Fibroblast of skin of left biceps (primary cell): Measurements from ENCODE around the gene DENND2D.

Experiments used
- DNase-seq, 2 experiments: peaks; one replicate each; pipeline ENCODE4 v3.0.0-alpha.2; 2013; ENCODE audit warnings: low read depth in 2 of 2

DENND2D gene

GRCh38 chr1:111202707-111203623, 2.5 kb upstream of the DENND2D start:
- DNase-seq = no peak

GRCh38 chr1:111202366-111202706, 1.9 kb upstream of the DENND2D start:
- no peak for DNase-seq

DNA sequence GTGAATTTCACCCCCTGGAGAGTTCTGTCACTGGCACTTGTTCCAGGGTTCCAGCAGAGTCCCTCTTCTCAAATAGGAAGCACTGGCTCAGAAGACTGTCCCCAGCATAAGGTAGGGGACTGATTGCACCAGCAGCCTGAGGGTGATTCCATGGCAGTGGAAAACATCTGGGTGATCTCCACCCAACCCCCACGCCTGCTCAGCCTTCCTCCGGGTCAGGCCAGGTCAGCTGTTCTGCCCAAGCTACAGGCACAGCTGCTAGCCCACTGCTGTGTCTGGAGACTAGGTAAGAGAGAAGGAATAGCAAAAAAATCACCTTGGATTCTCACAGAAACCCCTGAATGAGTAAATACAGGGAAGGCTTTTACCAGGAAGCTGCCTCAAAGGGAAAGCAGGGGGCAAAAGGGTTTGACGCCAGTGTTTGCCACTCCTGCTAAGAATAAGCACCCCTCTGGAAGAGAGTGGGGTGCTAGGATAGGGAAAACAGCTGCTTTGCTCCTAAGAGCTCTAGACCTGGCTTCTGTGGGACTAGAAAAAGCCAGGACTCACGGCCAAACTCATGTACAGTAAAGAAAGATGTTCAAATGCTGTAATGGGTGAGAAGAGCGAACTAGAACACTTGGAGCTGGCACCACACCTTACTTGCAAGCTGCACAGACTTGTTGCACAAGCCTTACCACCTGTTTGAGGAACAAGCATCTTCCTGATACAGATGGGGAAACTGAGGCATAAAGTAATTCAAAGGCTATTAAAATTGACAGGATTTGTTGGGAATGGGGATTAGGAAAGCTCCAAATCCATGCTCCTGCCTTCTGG, 1.0 kb upstream of the DENND2D start:
- DNase-seq = no peak

DNA sequence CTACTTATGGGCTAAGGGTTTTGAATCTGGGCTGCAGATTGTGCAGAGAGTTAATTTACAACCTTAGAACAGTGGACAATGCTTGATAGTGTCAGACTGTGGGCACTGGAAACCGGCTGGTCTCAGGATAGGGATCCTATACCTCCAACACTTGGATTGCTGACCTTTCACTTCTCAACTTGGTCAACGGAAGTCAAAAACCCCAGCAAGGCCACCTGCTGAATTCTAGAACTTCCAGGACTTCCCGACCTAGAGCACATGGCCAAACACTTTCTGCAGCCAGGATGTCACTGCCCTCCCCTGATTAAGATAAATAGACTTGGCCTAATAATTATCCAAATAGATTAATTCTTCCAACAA, 336 bp upstream of the DENND2D start:
- DNase-seq = no peak

DNA sequence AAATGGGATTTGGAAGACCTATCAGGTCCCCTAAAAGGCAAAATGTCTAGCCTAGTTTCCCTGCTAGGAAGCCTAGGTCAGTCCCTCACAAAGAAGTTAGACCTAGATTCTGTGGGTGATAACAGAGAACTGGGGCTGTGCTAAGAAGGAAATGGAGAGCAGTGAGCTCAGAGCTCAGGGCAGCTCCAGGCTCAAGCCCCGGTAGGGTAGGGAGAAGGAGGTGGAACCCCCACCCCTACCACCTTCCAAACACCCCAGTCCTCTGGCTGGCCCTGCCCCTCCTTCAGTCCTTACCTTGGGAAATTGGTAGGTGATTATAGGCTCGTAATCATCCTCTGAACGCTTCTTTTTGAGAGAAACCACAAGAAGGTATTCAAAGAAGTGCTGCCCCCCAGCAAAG, 1.1 kb downstream of the DENND2D start:
- DNase-seq = no peak

GRCh38 chr1:111198836-111199235, 1.6 kb downstream of the DENND2D start:
- no peak for DNase-seq

GRCh38 chr1:111197598-111198284, 2.7 kb downstream of the DENND2D start:
- DNase-seq = no peak

DNA sequence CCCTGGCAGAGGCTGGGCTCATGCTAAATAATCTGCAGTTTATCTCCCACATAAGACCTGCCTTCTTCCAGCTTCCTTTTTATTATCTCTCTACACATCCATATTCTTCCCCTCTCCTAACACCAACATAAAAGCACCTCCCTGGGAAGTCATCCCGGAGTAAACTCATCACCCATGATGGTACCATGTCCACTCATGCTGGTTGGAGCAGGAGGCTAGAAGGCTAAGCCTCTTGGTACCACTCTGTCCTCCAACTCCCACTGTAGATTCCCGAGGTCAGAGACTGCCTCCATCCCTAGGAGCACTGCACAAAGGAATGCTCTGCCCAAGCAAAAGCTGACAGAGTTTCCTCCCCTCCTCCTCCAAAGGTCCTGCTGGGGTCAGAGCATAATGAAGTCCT, 4.2 kb downstream of the DENND2D start:
- DNase-seq = no peak

DNA sequence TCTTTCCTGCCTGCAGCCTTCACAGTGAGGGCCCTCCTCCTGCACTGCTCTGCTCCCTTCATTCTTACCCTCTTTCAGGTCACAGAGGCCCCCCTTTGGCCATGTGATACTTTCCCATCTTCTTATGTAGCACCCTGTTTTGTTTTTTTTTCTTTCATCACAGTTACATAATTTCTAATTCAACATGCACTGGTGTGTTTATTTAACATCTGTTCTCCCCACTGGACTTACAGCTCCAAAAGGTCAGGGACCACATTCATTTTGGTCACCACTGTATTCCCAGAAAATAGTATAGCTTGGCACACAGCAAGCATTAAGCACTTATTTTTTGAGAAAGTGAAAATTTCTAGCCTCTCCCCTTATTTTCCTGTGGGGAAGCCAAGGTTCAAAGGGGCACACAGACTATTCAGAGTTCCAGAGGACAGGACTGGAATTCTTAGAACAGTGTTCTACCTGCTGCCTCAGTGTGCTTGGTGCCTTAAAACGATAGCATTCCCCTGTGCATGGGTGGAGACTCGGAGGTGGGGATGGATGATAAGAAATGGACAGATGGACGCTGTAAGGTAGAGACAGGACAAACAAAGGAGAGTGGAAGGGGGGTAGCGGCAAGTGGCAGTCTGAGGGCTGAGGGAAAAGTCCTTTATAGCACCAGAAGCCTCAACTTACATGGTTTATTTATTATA, 5.3 kb downstream of the DENND2D start:
- no peak for DNase-seq

GRCh38 chr1:111193712-111194480, 6.5 kb downstream of the DENND2D start:
- DNase-seq = no peak

DNA sequence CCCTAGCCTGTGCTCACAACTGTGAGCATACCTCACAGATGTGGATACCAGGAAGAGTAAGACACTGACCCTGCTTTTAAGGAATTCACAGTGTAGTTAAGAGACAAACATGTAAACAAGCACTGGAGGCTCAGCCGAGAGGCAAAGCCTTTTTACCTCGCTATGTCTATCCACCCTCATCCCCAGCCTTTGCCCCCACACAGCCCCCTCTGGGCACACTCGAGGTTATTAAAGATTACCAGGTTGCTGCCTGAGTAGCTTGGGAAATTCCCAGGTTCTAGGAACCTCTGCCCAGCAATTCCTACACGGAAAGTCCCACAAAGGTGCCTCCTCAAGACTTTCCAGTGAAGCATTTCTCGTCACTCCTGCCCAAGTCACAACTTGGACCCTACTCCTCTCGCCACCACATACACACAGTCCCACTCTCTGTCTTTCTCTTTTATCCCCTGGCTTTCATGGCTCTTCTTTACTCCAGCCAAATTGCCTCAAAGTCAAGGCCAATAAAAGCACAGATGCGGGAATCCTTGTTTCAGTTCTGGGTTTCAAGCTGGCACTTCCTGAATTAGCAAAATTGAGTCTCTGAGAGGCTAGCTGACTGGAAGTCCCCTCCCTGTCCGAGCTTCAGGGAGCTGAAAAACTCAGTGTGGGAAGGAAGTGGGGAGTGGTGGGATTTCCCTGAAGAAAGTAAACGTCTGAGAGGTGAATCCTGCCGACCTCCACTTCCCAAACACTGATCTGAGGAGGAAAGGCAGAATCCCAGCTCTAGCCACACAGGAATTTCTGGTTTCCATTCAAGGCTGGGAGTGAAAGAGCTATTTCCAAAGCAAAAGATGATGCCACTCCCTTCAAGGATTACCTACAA, 7.6 kb downstream of the DENND2D start:
- no peak for DNase-seq

GRCh38 chr1:111192074-111192473, 8.4 kb downstream of the DENND2D start:
- no peak for DNase-seq

DNA sequence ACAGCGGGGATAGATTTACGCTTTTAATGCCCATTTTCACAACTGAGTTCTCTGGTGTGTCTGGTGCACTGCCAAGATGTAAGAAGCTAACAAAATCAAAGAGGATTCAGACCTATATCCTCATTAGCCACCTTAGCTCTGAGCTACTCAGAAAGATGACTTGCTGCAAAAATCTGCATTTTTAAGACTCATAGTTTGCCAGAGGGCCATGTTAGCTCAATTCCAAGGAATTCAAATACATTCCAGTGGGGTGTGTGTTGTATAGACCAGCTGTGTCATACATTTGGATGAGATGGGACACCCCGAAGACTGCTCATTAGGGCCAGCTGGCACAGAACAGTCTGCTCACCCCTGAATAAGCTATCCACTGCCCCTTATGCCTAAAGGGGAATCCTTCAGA, 8.9 kb downstream of the DENND2D start:
- peak; percentile 36 to 51 for DNase-seq

DNA sequence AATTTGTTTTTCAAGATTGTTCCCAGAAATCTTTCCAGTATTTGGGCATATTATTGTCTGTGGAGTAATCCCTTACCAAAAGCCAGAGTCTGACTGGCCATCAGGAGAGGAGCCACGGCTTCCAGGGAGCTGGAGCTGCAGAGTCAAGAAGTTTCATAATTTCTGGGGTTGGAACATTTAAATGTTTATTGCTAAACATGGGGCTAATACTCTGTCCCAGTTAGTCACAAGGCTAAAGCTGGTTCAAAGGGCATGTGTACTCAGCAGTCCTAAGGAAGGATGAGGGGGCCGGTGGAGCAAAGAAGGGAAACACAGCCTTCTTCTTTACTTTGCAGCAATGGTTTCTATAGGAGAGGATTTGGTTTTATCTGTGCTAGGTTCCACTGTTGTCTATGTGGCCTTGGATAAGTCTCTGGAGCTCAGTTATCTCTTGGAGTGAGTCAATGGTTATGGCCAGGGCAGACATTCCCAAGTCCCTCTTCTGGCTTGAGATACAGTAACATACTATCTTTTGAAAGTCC, 9.5 kb downstream of the DENND2D start:
- DNase-seq = no peak

GRCh38 chr1:111184663-111185062, 15.8 kb downstream of the DENND2D start:
- DNase-seq = no peak

GRCh38 chr1:111183308-111184069, 17.0 kb downstream of the DENND2D start:
- DNase-seq = no peak

GRCh38 chr1:111182052-111182451, 18.4 kb downstream of the DENND2D start:
- DNase-seq = no peak

DNA sequence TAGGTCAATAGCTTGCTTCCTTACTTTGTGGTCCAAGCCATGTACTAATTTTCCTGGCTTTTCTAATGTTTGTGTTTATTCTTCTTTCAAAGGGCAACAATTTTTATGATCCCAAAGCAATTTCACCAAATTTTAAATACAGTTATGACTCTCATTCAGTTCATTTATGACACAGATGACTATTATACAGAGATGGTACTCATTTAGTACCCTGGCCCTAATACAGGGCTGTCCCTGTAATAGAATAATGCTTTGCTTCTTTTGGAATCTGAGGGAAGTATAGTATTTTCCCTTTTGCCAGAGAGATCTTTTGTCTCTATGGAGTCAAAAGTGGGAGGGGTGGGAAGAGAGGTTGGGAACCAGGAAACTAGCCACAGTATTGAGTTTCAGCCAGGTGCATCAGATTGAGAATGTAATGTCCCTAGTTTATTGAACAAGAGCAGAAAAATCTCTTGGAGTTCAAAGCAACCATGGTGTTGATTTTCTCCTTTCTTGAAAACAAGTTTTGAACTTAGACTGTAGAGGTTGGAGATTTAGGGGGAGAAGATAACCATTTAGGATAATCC, 20.4 kb downstream of the DENND2D start:
- DNase-seq = no peak

DNA sequence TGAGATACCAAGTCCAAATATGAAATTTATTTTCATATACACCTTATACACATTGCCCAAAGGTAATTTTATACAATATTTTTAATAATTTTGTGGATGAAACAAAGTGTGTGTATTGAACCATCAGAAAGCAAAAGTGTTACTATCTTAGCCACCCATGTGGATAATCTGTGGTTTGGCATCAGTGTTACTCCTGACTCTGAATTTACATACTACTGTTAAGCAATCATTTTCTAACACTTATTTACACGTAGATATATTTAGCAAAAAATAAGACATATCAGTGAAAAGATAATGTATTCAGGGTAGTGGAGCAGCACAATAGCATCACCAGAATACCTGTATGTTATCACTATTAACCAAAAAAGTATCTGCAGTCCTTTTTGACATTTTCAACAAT, 23.8 kb downstream of the DENND2D start:
- no peak for DNase-seq
